ENCODE results near the gene ABCG1.

DNA sequence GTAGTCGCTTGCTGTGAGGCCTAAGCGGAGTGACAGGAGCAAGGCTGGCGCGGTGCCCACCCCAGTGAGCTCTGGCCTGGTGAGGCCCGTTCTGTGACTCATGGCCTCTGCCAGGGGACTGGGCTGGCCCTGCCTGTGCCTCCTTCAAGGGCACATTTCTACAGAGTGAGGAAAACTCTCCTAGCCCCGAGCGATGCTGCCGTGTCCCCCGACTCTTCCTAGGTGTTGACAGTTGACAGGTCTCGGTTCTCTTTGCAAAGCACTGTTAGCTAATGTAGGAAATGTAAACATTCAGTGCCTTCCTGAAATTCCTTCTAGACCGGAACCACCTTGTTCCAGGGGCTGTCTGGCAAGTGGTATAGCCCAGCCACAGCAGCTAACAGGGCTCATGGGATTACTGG, 43.9 kb downstream of the ABCG1 start:
- TF ChIP-seq, protein P1, sequence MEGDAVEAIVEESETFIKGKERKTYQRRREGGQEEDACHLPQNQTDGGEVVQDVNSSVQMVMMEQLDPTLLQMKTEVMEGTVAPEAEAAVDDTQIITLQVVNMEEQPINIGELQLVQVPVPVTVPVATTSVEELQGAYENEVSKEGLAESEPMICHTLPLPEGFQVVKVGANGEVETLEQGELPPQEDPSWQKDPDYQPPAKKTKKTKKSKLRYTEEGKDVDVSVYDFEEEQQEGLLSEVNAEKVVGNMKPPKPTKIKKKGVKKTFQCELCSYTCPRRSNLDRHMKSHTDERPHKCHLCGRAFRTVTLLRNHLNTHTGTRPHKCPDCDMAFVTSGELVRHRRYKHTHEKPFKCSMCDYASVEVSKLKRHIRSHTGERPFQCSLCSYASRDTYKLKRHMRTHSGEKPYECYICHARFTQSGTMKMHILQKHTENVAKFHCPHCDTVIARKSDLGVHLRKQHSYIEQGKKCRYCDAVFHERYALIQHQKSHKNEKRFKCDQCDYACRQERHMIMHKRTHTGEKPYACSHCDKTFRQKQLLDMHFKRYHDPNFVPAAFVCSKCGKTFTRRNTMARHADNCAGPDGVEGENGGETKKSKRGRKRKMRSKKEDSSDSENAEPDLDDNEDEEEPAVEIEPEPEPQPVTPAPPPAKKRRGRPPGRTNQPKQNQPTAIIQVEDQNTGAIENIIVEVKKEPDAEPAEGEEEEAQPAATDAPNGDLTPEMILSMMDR (IDR thresholded peaks at IDR 0.05; ENCODE audit: poor library complexity, severe bottlenecking), result no peak
- no peak for TF ChIP-seq SMC3 (conservative IDR thresholded peaks at IDR 0.05; ENCODE audit: poor library complexity)
